ENCODE results near the gene FAM151A.

DNA sequence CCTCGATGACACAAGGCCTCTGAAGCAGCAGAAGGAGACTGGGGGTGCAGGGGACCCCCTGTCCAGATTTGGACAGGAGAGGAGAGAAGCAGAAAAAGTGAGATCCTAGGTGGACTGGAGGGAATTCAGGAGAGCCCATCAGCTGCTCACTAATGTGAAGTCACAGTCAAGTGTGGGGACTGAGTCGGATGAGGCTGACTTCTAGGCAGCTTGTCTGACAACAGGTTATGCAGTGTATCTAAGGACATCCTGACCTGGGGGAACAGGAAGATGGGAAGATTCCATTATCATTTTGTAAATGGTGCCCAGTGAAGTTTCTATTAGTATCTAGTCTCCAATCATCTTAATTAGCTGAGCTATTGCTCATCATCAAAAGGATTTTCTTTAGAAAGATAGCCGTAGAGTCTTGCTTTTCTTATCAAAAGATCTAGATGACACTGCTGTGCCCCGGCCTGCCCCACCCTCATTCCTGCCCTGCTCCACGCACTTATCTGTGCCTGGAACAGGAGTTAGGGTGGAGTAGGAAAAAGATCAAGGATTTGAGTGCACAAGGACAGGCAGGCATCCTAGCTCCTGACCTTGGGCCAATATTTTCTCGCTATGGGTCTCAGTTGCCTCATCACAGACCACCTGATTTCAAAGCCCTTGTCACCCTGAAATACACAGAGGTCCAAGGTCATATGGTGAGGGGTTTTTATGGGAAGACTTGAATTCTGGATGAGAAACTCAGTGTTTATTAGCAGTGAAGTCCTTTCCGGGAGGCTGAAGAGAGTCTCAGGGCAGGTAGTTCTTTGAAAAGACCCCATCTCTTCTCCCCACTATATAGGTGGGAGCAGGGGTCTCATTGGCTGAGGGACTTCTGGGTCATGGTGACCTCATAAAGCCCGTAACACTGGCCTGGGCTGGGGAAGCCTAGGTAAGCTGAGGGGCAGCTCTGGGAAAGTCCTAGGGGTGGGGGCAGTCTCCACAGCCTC lies 17.8 kb upstream of the FAM151A start, which contains the start of gene MROH7:
- TF ChIP-seq, protein P1, sequence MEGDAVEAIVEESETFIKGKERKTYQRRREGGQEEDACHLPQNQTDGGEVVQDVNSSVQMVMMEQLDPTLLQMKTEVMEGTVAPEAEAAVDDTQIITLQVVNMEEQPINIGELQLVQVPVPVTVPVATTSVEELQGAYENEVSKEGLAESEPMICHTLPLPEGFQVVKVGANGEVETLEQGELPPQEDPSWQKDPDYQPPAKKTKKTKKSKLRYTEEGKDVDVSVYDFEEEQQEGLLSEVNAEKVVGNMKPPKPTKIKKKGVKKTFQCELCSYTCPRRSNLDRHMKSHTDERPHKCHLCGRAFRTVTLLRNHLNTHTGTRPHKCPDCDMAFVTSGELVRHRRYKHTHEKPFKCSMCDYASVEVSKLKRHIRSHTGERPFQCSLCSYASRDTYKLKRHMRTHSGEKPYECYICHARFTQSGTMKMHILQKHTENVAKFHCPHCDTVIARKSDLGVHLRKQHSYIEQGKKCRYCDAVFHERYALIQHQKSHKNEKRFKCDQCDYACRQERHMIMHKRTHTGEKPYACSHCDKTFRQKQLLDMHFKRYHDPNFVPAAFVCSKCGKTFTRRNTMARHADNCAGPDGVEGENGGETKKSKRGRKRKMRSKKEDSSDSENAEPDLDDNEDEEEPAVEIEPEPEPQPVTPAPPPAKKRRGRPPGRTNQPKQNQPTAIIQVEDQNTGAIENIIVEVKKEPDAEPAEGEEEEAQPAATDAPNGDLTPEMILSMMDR (IDR thresholded peaks at IDR 0.05 in 4 of 5, conservative IDR thresholded peaks at IDR 0.05 in 1 of 5), result no peak
- TF ChIP-seq POLR2A (IDR thresholded peaks at IDR 0.05), result no peak

Measured in gastrocnemius medialis (tissue), 4 donors.